ENCODE measurements around the gene DPH2.

GRCh38 chr1:44012941-44013609, 43.3 kb downstream of the DPH2 start:
- no peak for TF ChIP-seq ZNF274 (IDR thresholded peaks at IDR 0.05; ENCODE audit: low read depth, low read length)
- TF ChIP-seq YY1 (IDR thresholded peaks at IDR 0.05; ENCODE audit: insufficient read depth, insufficient read length), result no peak

Measured in NT2/D1 (cell line).